ENCODE data around the gene ZNF668.

Gene ZNF668

GRCh38 chr16:31038993-31039392 is 35.0 kb downstream of the ZNF668 start:
- Histone ChIP-seq H3K27me3 (ENCODE audit: insufficient read depth, insufficient read length) (no peaks in the 10 kb centered on the region), H3K36me3 (ENCODE audit: insufficient read depth, insufficient read length, low read length) (peaks cover 65% of the 10 kb centered on the region), H3K9ac (ENCODE audit: insufficient read length, low read depth) (no peak overlapping the region), H3K4me1 (ENCODE audit: insufficient read depth, insufficient read length) (peaks cover 6% of the 10 kb centered on the region), H3K9me3 (ENCODE audit: insufficient read depth, low read length) (no peaks in the 10 kb centered on the region), H3K4me3 (ENCODE audit: insufficient read length, low read depth) (no peak overlapping the region)
- TF ChIP-seq ZNF274 (IDR thresholded peaks at IDR 0.05; ENCODE audit: low read depth, low read length) (no peak), SUZ12 (IDR thresholded peaks at IDR 0.05; ENCODE audit: extremely low read depth, insufficient read depth, insufficient read length) (no peak), YY1 (IDR thresholded peaks at IDR 0.05; ENCODE audit: insufficient read depth, insufficient read length) (no peak)
- no peak for DNase-seq (ENCODE audit: low read depth, low spot score)

GRCh38 chr16:31036691-31037090 is 37.3 kb downstream of the ZNF668 start:
- peaks cover 50% of the 10 kb centered on the region for H3K36me3 ChIP-seq (ENCODE audit: insufficient read depth, insufficient read length, low read length)
- TF ChIP-seq ZNF274 (IDR thresholded peaks at IDR 0.05; ENCODE audit: low read depth, low read length): no peak
- no peak for TF ChIP-seq YY1 (IDR thresholded peaks at IDR 0.05; ENCODE audit: insufficient read depth, insufficient read length)
- TF ChIP-seq SUZ12 (IDR thresholded peaks at IDR 0.05; ENCODE audit: extremely low read depth, insufficient read depth, insufficient read length): no peak
- no peak overlapping the region for H3K9ac ChIP-seq (ENCODE audit: insufficient read length, low read depth)
- H3K4me1 ChIP-seq (ENCODE audit: insufficient read depth, insufficient read length): peaks cover 6% of the 10 kb centered on the region
- H3K9me3 ChIP-seq (ENCODE audit: insufficient read depth, low read length): no peaks in the 10 kb centered on the region
- no peak for DNase-seq (ENCODE audit: low read depth, low spot score)
- no peak overlapping the region for H3K4me3 ChIP-seq (ENCODE audit: insufficient read length, low read depth)
- H3K27me3 ChIP-seq (ENCODE audit: insufficient read depth, insufficient read length): no peaks in the 10 kb centered on the region

- DNase-seq (ENCODE audit: low read depth, low spot score): no peak
- peaks cover 30% of the 10 kb centered on the region for H3K36me3 ChIP-seq (ENCODE audit: insufficient read depth, insufficient read length, low read length)
- no peaks in the 10 kb centered on the region for H3K27me3 ChIP-seq (ENCODE audit: insufficient read depth, insufficient read length)
- peak overlapping the region; percentile 83 for H3K9ac ChIP-seq (ENCODE audit: insufficient read length, low read depth)
- peak overlapping the region; percentile 96 for H3K4me3 ChIP-seq (ENCODE audit: insufficient read length, low read depth)
- no peaks in the 10 kb centered on the region for H3K9me3 ChIP-seq (ENCODE audit: insufficient read depth, low read length)
- no peak for TF ChIP-seq ZNF274 (IDR thresholded peaks at IDR 0.05; ENCODE audit: low read depth, low read length)
- no peak for TF ChIP-seq SUZ12 (IDR thresholded peaks at IDR 0.05; ENCODE audit: extremely low read depth, insufficient read depth, insufficient read length)
- TF ChIP-seq YY1 (IDR thresholded peaks at IDR 0.05; ENCODE audit: insufficient read depth, insufficient read length): no peak
- peaks cover 10% of the 10 kb centered on the region for H3K4me1 ChIP-seq (ENCODE audit: insufficient read depth, insufficient read length)
Measured at GRCh38 chr16:31033709-31034492, 40.1 kb downstream of the ZNF668 start.

- TF ChIP-seq ZNF274 (IDR thresholded peaks at IDR 0.05; ENCODE audit: low read depth, low read length): no peak
- no peak for TF ChIP-seq YY1 (IDR thresholded peaks at IDR 0.05; ENCODE audit: insufficient read depth, insufficient read length)
- TF ChIP-seq SUZ12 (IDR thresholded peaks at IDR 0.05; ENCODE audit: extremely low read depth, insufficient read depth, insufficient read length): no peak
- Histone ChIP-seq H3K4me3 (ENCODE audit: insufficient read length, low read depth) (peak within 1 kb of the TSS; percentile 96), H3K9ac (ENCODE audit: insufficient read length, low read depth) (peak within 1 kb of the TSS; percentile 83), H3K36me3 (ENCODE audit: insufficient read depth, insufficient read length, low read length) (peaks cover 21% of the 10 kb centered on the region), H3K9me3 (ENCODE audit: insufficient read depth, low read length) (no peaks in the 10 kb centered on the region), H3K4me1 (ENCODE audit: insufficient read depth, insufficient read length) (peaks cover 10% of the 10 kb centered on the region), H3K27me3 (ENCODE audit: insufficient read depth, insufficient read length) (no peaks in the 10 kb centered on the region)
- DNase-seq (ENCODE audit: low read depth, low spot score): peak; percentile 91
Measured at GRCh38 chr16:31032736-31033708, 41.0 kb downstream of the ZNF668 start, which contains the start of gene STX4. Gene STX4 (plus strand): TSS chr16:31033558. CDS start chr16:31033806, 248 bp downstream.

GRCh38 chr16:31031276-31031675 is 42.8 kb downstream of the ZNF668 start:
- H3K36me3 ChIP-seq (ENCODE audit: insufficient read depth, insufficient read length, low read length): peaks cover 16% of the 10 kb centered on the region
- TF ChIP-seq ZNF274 (IDR thresholded peaks at IDR 0.05; ENCODE audit: low read depth, low read length): no peak
- no peak for TF ChIP-seq SUZ12 (IDR thresholded peaks at IDR 0.05; ENCODE audit: extremely low read depth, insufficient read depth, insufficient read length)
- TF ChIP-seq YY1 (IDR thresholded peaks at IDR 0.05; ENCODE audit: insufficient read depth, insufficient read length): no peak
- H3K4me1 ChIP-seq (ENCODE audit: insufficient read depth, insufficient read length): peaks cover 10% of the 10 kb centered on the region
- no peaks in the 10 kb centered on the region for H3K27me3 ChIP-seq (ENCODE audit: insufficient read depth, insufficient read length)
- no peak overlapping the region for H3K4me3 ChIP-seq (ENCODE audit: insufficient read length, low read depth)
- no peaks in the 10 kb centered on the region for H3K9me3 ChIP-seq (ENCODE audit: insufficient read depth, low read length)
- no peak overlapping the region for H3K9ac ChIP-seq (ENCODE audit: insufficient read length, low read depth)
- no peak for DNase-seq (ENCODE audit: low read depth, low spot score)

GRCh38 chr16:31029272-31029671 is 44.8 kb downstream of the ZNF668 start:
- TF ChIP-seq SUZ12 (IDR thresholded peaks at IDR 0.05; ENCODE audit: extremely low read depth, insufficient read depth, insufficient read length) (no peak), ZNF274 (IDR thresholded peaks at IDR 0.05; ENCODE audit: low read depth, low read length) (no peak), YY1 (IDR thresholded peaks at IDR 0.05; ENCODE audit: insufficient read depth, insufficient read length) (no peak)
- H3K4me1 ChIP-seq (ENCODE audit: insufficient read depth, insufficient read length): peaks cover 13% of the 10 kb centered on the region
- no peaks in the 10 kb centered on the region for H3K27me3 ChIP-seq (ENCODE audit: insufficient read depth, insufficient read length)
- no peaks in the 10 kb centered on the region for H3K36me3 ChIP-seq (ENCODE audit: insufficient read depth, insufficient read length, low read length)
- DNase-seq (ENCODE audit: low read depth, low spot score): no peak
- no peaks in the 10 kb centered on the region for H3K9me3 ChIP-seq (ENCODE audit: insufficient read depth, low read length)
- H3K9ac ChIP-seq (ENCODE audit: insufficient read length, low read depth): no peak overlapping the region
- no peak overlapping the region for H3K4me3 ChIP-seq (ENCODE audit: insufficient read length, low read depth)
